Right atrium auricular region (tissue), 2 donors: Measurements from ENCODE around the gene DLG2. TPM values are rescaled to one million over a fixed set of nuclear protein-coding genes. Genes with fewer than 3 reads are reported as not detected.

ENCODE experiments used
- DNase-seq: peaks from one replicate; pipeline ENCODE4 v3.0.0-alpha.2; 2019; ENCODE audit warnings: low spot score
- H3K27ac ChIP-seq, 2 donors: fragments of 200-600 bp; sonication (generic); 1 replicate in 1 of 2; 2 replicates in 1 of 2; pipeline ENCODE4 v1.5.1; 2016 to 2019
- H3K27me3 ChIP-seq, 2 donors: fragments of 200-600 bp; sonication (generic); one replicate each; pipeline versions ENCODE4 v1.5.1 to v1.6.0; 2017 to 2019
- H3K36me3 ChIP-seq: fragments of 200-600 bp; sonication (generic); one replicate; pipeline ENCODE4 v1.5.1; 2016
- H3K4me1 ChIP-seq, 2 donors: fragments of 200-600 bp; sonication (generic); one replicate each; pipeline versions ENCODE4 v1.5.1 to v1.6.0; 2017 to 2019
- H3K4me3 ChIP-seq, 2 donors: fragments of 200-600 bp; sonication (generic); 1 replicate in 1 of 2; 2 replicates in 1 of 2; pipeline ENCODE4 v1.5.1; 2017 to 2019; ENCODE audit warnings: mild to moderate bottlenecking in 1 of 2, moderate library complexity in 1 of 2
- H3K9me3 ChIP-seq, 2 donors: fragments of 200-600 bp; sonication (generic); one replicate each; pipeline ENCODE4 v1.5.1; 2019
- CTCF ChIP-seq, 2 donors: fragments of 200-600 bp; sonication (generic); IDR thresholded peaks; one replicate each; pipeline ENCODE4 v1.5.1; 2019; ENCODE audit warnings: antibody characterized with exemption in 2 of 2
- total RNA-seq, 2 donors: library from RNA; depleted of rRNA; stranded (reverse); fragments of >200 nt; gene quantifications; one replicate each; pipeline ENCODE4 v1.1.0, GENCODE V29; 2016

Gene DLG2
- total RNA-seq, 2 donors from 2014 or later, result 6.6 to 6.7 TPM

- TF ChIP-seq CTCF (IDR thresholded peaks at IDR 0.05), result no peak
These were observed 645.8 kb downstream of the DLG2 start for GRCh38 chr11:84981301-84981700.

GRCh38 chr11:84969103-84969502 is 658.0 kb downstream of the DLG2 start:
- H3K4me3 ChIP-seq, result no peak overlapping the region
- peak; percentile 60 for DNase-seq
- no peak for TF ChIP-seq CTCF (IDR thresholded peaks at IDR 0.05)
- no peaks in the 10 kb centered on the region for H3K4me1 ChIP-seq
- no peak overlapping the region for H3K27ac ChIP-seq
- no peaks in the 10 kb centered on the region for H3K27me3 ChIP-seq
- H3K36me3 ChIP-seq, result no peaks in the 10 kb centered on the region
- H3K9me3 ChIP-seq, result no peaks in the 10 kb centered on the region

More at GRCh38 chr11:84981301-84981700, 645.8 kb downstream of the DLG2 start:
- Histone ChIP-seq H3K4me3 (no peak overlapping the region), H3K27me3 (no peaks in the 10 kb centered on the region), H3K36me3 (no peaks in the 10 kb centered on the region), H3K9me3 (no peaks in the 10 kb centered on the region), H3K4me1 (no peaks in the 10 kb centered on the region), H3K27ac (no peak overlapping the region)
- no peak for DNase-seq

- no peak overlapping the region for H3K4me3 ChIP-seq
- no peak for TF ChIP-seq CTCF (IDR thresholded peaks at IDR 0.05)
- no peaks in the 10 kb centered on the region for H3K9me3 ChIP-seq
- H3K27ac ChIP-seq, result no peak overlapping the region
- no peaks in the 10 kb centered on the region for H3K4me1 ChIP-seq
- DNase-seq, result no peak
- H3K27me3 ChIP-seq, result no peaks in the 10 kb centered on the region
- H3K36me3 ChIP-seq, result no peaks in the 10 kb centered on the region
These were observed 661.7 kb downstream of the DLG2 start for GRCh38 chr11:84965484-84965883.

GRCh38 chr11:84963240-84963639 is 663.9 kb downstream of the DLG2 start:
- Histone ChIP-seq H3K36me3 (no peaks in the 10 kb centered on the region), H3K9me3 (no peaks in the 10 kb centered on the region), H3K4me3 (no peak overlapping the region), H3K27ac (no peak overlapping the region), H3K27me3 (no peaks in the 10 kb centered on the region), H3K4me1 (no peaks in the 10 kb centered on the region)
- no peak for TF ChIP-seq CTCF (IDR thresholded peaks at IDR 0.05)
- no peak for DNase-seq

- Histone ChIP-seq H3K4me3 (no peak overlapping the region), H3K4me1 (no peaks in the 10 kb centered on the region), H3K27ac (no peak overlapping the region), H3K27me3 (no peaks in the 10 kb centered on the region), H3K36me3 (no peaks in the 10 kb centered on the region), H3K9me3 (no peaks in the 10 kb centered on the region)
- TF ChIP-seq CTCF (IDR thresholded peaks at IDR 0.05), result no peak
- DNase-seq, result no peak
These were observed 665.1 kb downstream of the DLG2 start for GRCh38 chr11:84962018-84962417.

- Histone ChIP-seq H3K27me3 (no peaks in the 10 kb centered on the region), H3K36me3 (no peaks in the 10 kb centered on the region), H3K4me1 (no peaks in the 10 kb centered on the region), H3K9me3 (no peaks in the 10 kb centered on the region), H3K27ac (no peak overlapping the region), H3K4me3 (no peak overlapping the region)
- no peak for DNase-seq
- no peak for TF ChIP-seq CTCF (IDR thresholded peaks at IDR 0.05)
These were observed 668.8 kb downstream of the DLG2 start for GRCh38 chr11:84958295-84958694.
